H1 (cell line): ENCODE results near the gene ZNF33B. TPM values are rescaled to one million over a fixed set of nuclear protein-coding genes. Genes with fewer than 3 reads are reported as not detected.

ENCODE experiments used
- CTCF ChIA-PET: fragments of 300-600 bp; sonication (Branson Sonifier 250); formaldehyde crosslinking; loops from one replicate; lab custom pipeline; 2021; ENCODE audit not compliant: partially characterized antibody; lab: Charles Lee
- POLR2A ChIA-PET: fragments of 300-600 bp; sonication (Branson Sonifier 250); formaldehyde crosslinking; loops from one replicate; lab custom pipeline; 2021; ENCODE audit warnings: inconsistent platforms; ENCODE audit not compliant: partially characterized antibody; lab: Charles Lee
- DNase-seq, 2 experiments: peaks; one replicate each; pipeline versions ENCODE4 v3.0.0 to v3.0.0-alpha.2; 2010 to 2022; ENCODE audit warnings: low spot score in 2 of 2, low read depth in 1 of 2, mixed read lengths in 1 of 2
- FAIRE-seq: peaks from 2 replicates; lab custom pipeline; 2011; peaks lifted over from hg19 to GRCh38; lab: Jason Lieb, UNC
- H2AFZ ChIP-seq: 2 replicates; pipeline ENCODE4 v1.8.1; 2012; ENCODE audit warnings: low read length, inconsistent platforms
- H2AK5ac ChIP-seq: 2 replicates; pipeline ENCODE4 v1.6.1; 2013; ENCODE audit warnings: low read depth, low read length
- H2BK120ac ChIP-seq: replicated peaks from 2 replicates; pipeline ENCODE3; 2013; ENCODE audit warnings: low read depth, low read length, inconsistent platforms
- H2BK12ac ChIP-seq: 2 replicates; pipeline ENCODE4 v1.6.1; 2013; ENCODE audit warnings: low read depth, low read length
- H2BK15ac ChIP-seq: 2 replicates; pipeline ENCODE4 v1.6.1; 2013; ENCODE audit warnings: low read length
- H2BK20ac ChIP-seq: 2 replicates; pipeline ENCODE4 v1.6.1; 2013; ENCODE audit warnings: low read length
- H2BK5ac ChIP-seq: 2 replicates; pipeline ENCODE4 v1.6.1; 2013; ENCODE audit warnings: low read depth, low read length
- H3K14ac ChIP-seq: 2 replicates; pipeline ENCODE4 v1.6.1; 2013; ENCODE audit warnings: inconsistent platforms; ENCODE audit not compliant: insufficient read length
- H3K18ac ChIP-seq: 2 replicates; pipeline ENCODE4 v1.6.1; 2013; ENCODE audit warnings: low read length; ENCODE audit errors: extremely low read depth
- H3K23ac ChIP-seq: 2 replicates; pipeline ENCODE4 v1.6.1; 2013; ENCODE audit warnings: inconsistent platforms; ENCODE audit not compliant: insufficient read length
- H3K23me2 ChIP-seq: 2 replicates; pipeline ENCODE4 v1.6.1; 2013; ENCODE audit warnings: low read depth, low read length
- H3K27ac ChIP-seq: 2 replicates; pipeline ENCODE4 v1.6.1; 2011; ENCODE audit warnings: low read depth, low read length, inconsistent platforms
- H3K27me3 ChIP-seq, 4 experiments: replicated peaks in 1 of 4; 1 replicate in 1 of 4; 2 replicates in 3 of 4; pipeline versions ENCODE4 v1.6.1 to v1.8.1; 2011 to 2013; ENCODE audit warnings: low read length in 3 of 4, mild to moderate bottlenecking in 3 of 4, inconsistent platforms in 2 of 4, mixed read lengths in 2 of 4, moderate library complexity in 1 of 4; ENCODE audit not compliant: control insufficient read depth in 3 of 4, insufficient read depth in 3 of 4; ENCODE audit errors: extremely low read depth in 1 of 4
- H3K36me3 ChIP-seq, 4 experiments: 2 replicates each; pipeline versions ENCODE4 v1.6.1 to v1.8.1; 2011 to 2013; ENCODE audit warnings: mild to moderate bottlenecking in 4 of 4, low read length in 3 of 4, moderate library complexity in 2 of 4, control low read depth in 1 of 4, inconsistent platforms in 1 of 4; ENCODE audit not compliant: insufficient read depth in 4 of 4, control insufficient read depth in 2 of 4
- H3K4ac ChIP-seq: replicated peaks from 2 replicates; pipeline ENCODE3; 2013; ENCODE audit warnings: low read length, low read depth, mixed read lengths, inconsistent platforms; ENCODE audit not compliant: insufficient read length
- H3K4me1 ChIP-seq, 4 experiments: replicated peaks in 1 of 4; 1 replicate in 1 of 4; 2 replicates in 3 of 4; pipeline versions ENCODE4 v1.6.1 to v1.8.1; 2011 to 2013; ENCODE audit warnings: low read length in 3 of 4, inconsistent platforms in 2 of 4, mixed read lengths in 1 of 4; ENCODE audit not compliant: insufficient read depth in 4 of 4, control insufficient read depth in 3 of 4
- H3K4me2 ChIP-seq, 2 experiments: 2 replicates each; pipeline versions ENCODE4 v1.6.1 to v1.8.1; 2011 to 2013; ENCODE audit warnings: low read depth in 2 of 2, low read length in 2 of 2, control low read depth in 1 of 2, inconsistent platforms in 1 of 2, mild to moderate bottlenecking in 1 of 2; ENCODE audit not compliant: insufficient read depth in 1 of 2
- H3K4me3 ChIP-seq, 4 experiments: fragments of 200-600, 300-600 bp in 1 of 4; sonication (generic), shearing (Covaris generic), sonication (Bioruptor Twin) in 1 of 4; 2 replicates each; pipeline versions ENCODE4 v1.5.1 to v1.8.1; 2011 to 2016; ENCODE audit warnings: low read length in 4 of 4, low read depth in 3 of 4, control low read depth in 2 of 4, inconsistent platforms in 2 of 4, mild to moderate bottlenecking in 2 of 4, mixed read lengths in 1 of 4, moderate library complexity in 1 of 4; ENCODE audit not compliant: insufficient read depth in 2 of 4; ENCODE audit errors: extremely low read depth in 1 of 4
- H3K56ac ChIP-seq: replicated peaks from 2 replicates; pipeline ENCODE3; 2013; ENCODE audit warnings: low read depth, mild to moderate bottlenecking, mixed read lengths, low read length, inconsistent platforms; ENCODE audit not compliant: insufficient read length
- H3K79me1 ChIP-seq: 2 replicates; pipeline ENCODE4 v1.6.1; 2013; ENCODE audit warnings: low read depth, low read length, control low read depth
- H3K79me2 ChIP-seq, 2 experiments: 2 replicates each; pipeline versions ENCODE4 v1.6.1 to v1.8.1; 2012 to 2013; ENCODE audit warnings: low read length in 2 of 2, mild to moderate bottlenecking in 2 of 2, inconsistent platforms in 1 of 2; ENCODE audit not compliant: insufficient read depth in 2 of 2, control insufficient read depth in 1 of 2
- H3K9ac ChIP-seq, 4 experiments: replicated peaks in 1 of 4; 1 replicate in 1 of 4; 2 replicates in 3 of 4; pipeline versions ENCODE4 v1.6.1 to v1.8.1; 2011 to 2013; ENCODE audit warnings: low read depth in 3 of 4, low read length in 3 of 4, control low read depth in 2 of 4, mild to moderate bottlenecking in 2 of 4, moderate library complexity in 2 of 4, inconsistent platforms in 1 of 4; ENCODE audit errors: extremely low read depth in 1 of 4
- H3K9me3 ChIP-seq, 2 experiments: 2 replicates each; pipeline versions ENCODE4 v1.6.1 to v1.8.1; 2012 to 2013; ENCODE audit warnings: mild to moderate bottlenecking in 2 of 2, moderate library complexity in 2 of 2, control low read depth in 1 of 2, inconsistent platforms in 1 of 2, low read depth in 1 of 2, low read length in 1 of 2, mixed read lengths in 1 of 2; ENCODE audit not compliant: insufficient read depth in 2 of 2
- H4K20me1 ChIP-seq, 2 experiments: replicated peaks in 1 of 2; 2 replicates each; pipeline versions ENCODE3 to v1.8.1; 2011 to 2013; ENCODE audit warnings: inconsistent platforms in 2 of 2, low read length in 2 of 2, mild to moderate bottlenecking in 1 of 2; ENCODE audit not compliant: insufficient read depth in 2 of 2, control insufficient read depth in 1 of 2
- H4K5ac ChIP-seq: 2 replicates; pipeline ENCODE4 v1.6.1; 2013; ENCODE audit warnings: low read length, low read depth, mixed read lengths, inconsistent platforms; ENCODE audit not compliant: insufficient read length
- H4K8ac ChIP-seq: 2 replicates; pipeline ENCODE4 v1.8.0; 2013; ENCODE audit warnings: mild to moderate bottlenecking, moderate library complexity, low read length, inconsistent platforms; ENCODE audit not compliant: insufficient read depth; ENCODE audit errors: extremely low read depth
- H4K91ac ChIP-seq: replicated peaks from 2 replicates; pipeline ENCODE3; 2013; ENCODE audit warnings: low read length, mixed read lengths, inconsistent platforms; ENCODE audit not compliant: insufficient read length
- CHD2 ChIP-seq: IDR thresholded peaks from 2 replicates; pipeline ENCODE4 v1.6.1; 2012; ENCODE audit warnings: low read length, improper control_type of control experiment
- GTF2F1 ChIP-seq: IDR thresholded peaks from 2 replicates; pipeline ENCODE4 v1.6.1; 2012; ENCODE audit warnings: low read depth, low read length, improper control_type of control experiment, borderline replicate concordance
- NRF1 ChIP-seq: IDR thresholded peaks from 2 replicates; pipeline ENCODE4 v1.6.1; 2011; ENCODE audit warnings: mild to moderate bottlenecking, low read depth, low read length, improper control_type of control experiment
- RAD21 ChIP-seq, 2 experiments: IDR thresholded peaks in 1 of 2; conservative IDR thresholded peaks in 1 of 2; 2 replicates each; pipeline ENCODE4 v1.6.1; 2011; ENCODE audit warnings: low read depth in 2 of 2, low read length in 2 of 2, improper control_type of control experiment in 1 of 2, inconsistent platforms in 1 of 2, mild to moderate bottlenecking in 1 of 2, moderate library complexity in 1 of 2
- RFX5 ChIP-seq: IDR thresholded peaks from 2 replicates; pipeline ENCODE4 v1.6.1; 2011; ENCODE audit warnings: low read depth, low read length, improper control_type of control experiment, borderline replicate concordance
- RXRA ChIP-seq: IDR thresholded peaks from 2 replicates; pipeline ENCODE4 v1.6.1; 2011; ENCODE audit warnings: low read depth, mild to moderate bottlenecking, low read length, moderate library complexity; ENCODE audit not compliant: insufficient read depth
- SIN3A ChIP-seq, 2 experiments: IDR thresholded peaks in 1 of 2; conservative IDR thresholded peaks in 1 of 2; 2 replicates each; pipeline ENCODE4 v1.6.1; 2011 to 2012; ENCODE audit warnings: low read length in 2 of 2, improper control_type of control experiment in 1 of 2, low read depth in 1 of 2, mild to moderate bottlenecking in 1 of 2
- SP2 ChIP-seq: IDR thresholded peaks from 2 replicates; pipeline ENCODE4 v1.6.1; 2012; ENCODE audit warnings: mild to moderate bottlenecking, low read length, inconsistent platforms
- polyA plus RNA-seq, 7 experiments: library from polyadenylated mRNA; depleted of rRNA in 3 of 7; stranded (reverse) in 5 of 7; unstranded in 2 of 7; fragments of >200 nt in 5 of 7; fragments of 200-250 nt in 2 of 7; gene quantifications; 1 replicate in 5 of 7; 2 replicates in 1 of 7; 4 replicates in 1 of 7; pipeline versions ENCODE4 v1.2.1 to v1.2.3, GENCODE V29; 2011 to 2013; ENCODE audit warnings: missing spikeins in 2 of 7, mixed read lengths in 2 of 7
- total RNA-seq: library from RNA; stranded (reverse); fragmentation: NEBNext Ultra II Directional; extraction: Animal tissue kit (Norgen Biotek cat#: 25700); gene quantifications from 2 replicates; pipeline ENCODE4 v1.2.1, GENCODE V29; 2021

The ZNF33B gene
- total and polyA plus RNA-seq, 2 of the 8 experiments (the other 6 are each of a cell fraction or from before 2014, with no cell fraction given), result 10.7 to 33.4 TPM

DNA sequence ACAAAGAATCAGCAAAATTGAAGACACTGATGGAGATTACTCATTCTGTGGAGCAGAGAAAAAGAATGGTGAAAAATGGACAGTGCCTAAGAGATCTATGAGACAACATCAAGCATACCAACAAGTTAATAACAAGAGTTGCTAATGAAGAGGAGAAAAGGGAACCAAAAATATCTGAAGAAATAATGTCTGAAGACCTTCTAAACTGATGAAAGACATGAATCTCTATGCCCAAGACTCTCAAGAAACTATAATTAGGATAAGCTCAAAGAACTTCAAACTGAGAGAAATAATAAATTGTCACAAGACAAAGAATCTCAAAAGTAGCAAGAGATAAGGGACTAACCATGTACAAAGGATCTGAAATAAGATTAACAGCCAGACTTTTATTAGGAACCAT is 93.4 kb downstream of the ZNF33B start:
- Histone ChIP-seq H3K9ac (no peak overlapping the region), H3K4me1 (no peaks in the 10 kb centered on the region), H2BK20ac (no peak overlapping the region), H3K79me2 (no peaks in the 10 kb centered on the region), H2BK15ac (no peak overlapping the region), H3K36me3 (peaks cover 0 to 5% (median 0%) of the 10 kb centered on the region in 4 experiments; a peak in 2 of 8 replicates), H3K9me3 (peaks cover 23 to 33% of the 10 kb centered on the region in 2 experiments), H4K91ac (no peak overlapping the region), H2AFZ (no peak overlapping the region), H3K56ac (no peak overlapping the region), H3K14ac (no peak overlapping the region), H3K4me2 (no peak overlapping the region), H3K27me3 (no peaks in the 10 kb centered on the region), H2BK12ac (no peak overlapping the region), H3K23ac (no peak overlapping the region), H3K27ac (no peak overlapping the region), H3K4ac (no peak overlapping the region), H4K8ac (no peak overlapping the region), H3K18ac (no peak overlapping the region), H2AK5ac (no peak overlapping the region), H3K4me3 (no peak overlapping the region), H3K23me2 (no peaks in the 10 kb centered on the region), H3K79me1 (no peaks in the 10 kb centered on the region), H4K20me1 (no peaks in the 10 kb centered on the region), H2BK5ac (no peak overlapping the region), H2BK120ac (no peak overlapping the region), H4K5ac (no peak overlapping the region)
- TF ChIP-seq CHD2 (no peak), SIN3A (conservative IDR thresholded peaks at IDR 0.05 in 1 of 2, IDR thresholded peaks at IDR 0.05 in 1 of 2; ENCODE audit: low read depth in 1 of 2, low read length in 2 of 2) (no peak), RFX5 (no peak), RAD21 (IDR thresholded peaks at IDR 0.05 in 1 of 2, conservative IDR thresholded peaks at IDR 0.05 in 1 of 2; ENCODE audit: low read depth in 2 of 2, low read length in 2 of 2) (no peak), GTF2F1 (no peak), NRF1 (no peak), SP2 (no peak), RXRA (no peak)
- no peak for DNase-seq
- POLR2A ChIA-PET, result no interaction called here
- CTCF ChIA-PET, result no interaction called here
- no peak for FAIRE-seq
